ENCODE results near the gene SEPTIN12.

Gene SEPTIN12

DNA sequence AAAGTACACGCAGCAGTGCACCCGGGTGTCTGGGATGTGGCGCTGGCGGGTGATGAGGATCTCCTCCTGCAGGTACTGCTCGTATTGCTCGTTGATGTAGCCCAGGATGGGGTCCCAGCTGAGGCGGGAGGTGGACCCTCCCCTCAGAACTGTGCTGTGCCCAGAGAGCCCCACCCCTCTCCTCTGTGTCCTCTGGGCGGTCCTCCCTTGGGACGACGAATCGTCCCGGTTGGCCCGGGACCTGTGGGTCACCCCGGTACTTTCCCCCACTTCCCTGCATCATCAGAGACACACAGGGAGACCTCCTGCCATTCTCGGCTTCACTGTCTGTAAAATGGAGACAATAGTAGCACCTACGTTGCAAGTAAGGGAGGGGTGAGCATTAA, 4.2 kb downstream of the SEPTIN12 start:
- DNase-seq = no peak

DNA sequence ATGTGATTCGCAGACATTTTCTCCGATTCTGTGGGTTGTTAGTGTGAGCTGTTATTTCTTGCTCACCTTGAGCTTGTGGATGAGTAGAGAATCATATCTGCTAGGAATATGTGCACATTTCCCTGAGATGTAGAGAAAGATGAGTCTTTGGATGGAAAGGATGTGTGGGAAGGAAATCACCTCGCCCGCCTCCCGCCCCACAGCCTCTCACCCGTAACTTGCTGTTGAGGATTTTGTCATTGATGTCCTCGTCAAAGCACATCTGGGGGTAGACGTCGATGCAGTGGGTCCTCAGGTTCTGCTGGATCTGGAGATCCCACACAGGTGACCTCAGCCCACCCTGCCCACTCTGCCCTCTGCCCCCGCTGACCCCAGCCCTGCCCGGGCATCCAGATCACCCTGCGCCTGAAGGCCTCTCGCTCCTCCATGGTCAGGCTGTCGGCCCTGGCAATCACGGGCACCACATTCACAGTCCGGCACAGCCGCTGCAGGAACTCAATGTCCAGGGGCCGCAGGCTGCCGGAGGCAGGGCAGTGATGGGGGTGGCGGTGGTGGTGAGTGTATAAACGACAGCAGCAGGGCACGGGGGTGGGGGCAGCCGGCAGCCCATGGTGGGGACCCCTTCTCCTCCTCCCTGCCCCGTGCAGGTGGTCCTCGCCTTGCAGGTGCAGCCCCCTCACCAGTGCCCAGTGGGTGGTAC, 4.7 kb downstream of the SEPTIN12 start:
- no peak for DNase-seq

DNA sequence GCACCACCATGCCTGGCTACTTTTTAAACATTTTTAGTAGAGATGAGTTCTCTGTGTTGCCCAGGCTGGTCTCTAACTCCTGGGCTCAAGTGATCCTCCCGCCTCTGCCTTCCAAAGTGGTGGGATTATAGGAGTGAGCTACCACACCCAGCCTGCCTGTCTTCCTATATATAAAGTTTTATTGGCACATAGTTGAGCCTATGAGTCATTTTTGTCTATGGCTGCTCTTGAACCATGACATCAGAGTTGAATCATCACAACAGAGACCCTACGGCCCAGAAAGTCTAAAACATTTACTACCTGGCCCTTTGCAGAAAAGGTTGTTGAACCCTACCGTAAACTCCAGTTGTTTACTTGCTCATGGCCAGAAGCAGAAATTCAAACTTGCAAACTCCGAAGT, 7.9 kb downstream of the SEPTIN12 start:
- no peak for DNase-seq

GRCh38 chr16:4778050-4778392, 10.1 kb downstream of the SEPTIN12 start:
- DNase-seq = no peak

- no peak for DNase-seq
Measured at GRCh38 chr16:4777339-4778049, 10.7 kb downstream of the SEPTIN12 start.

DNA sequence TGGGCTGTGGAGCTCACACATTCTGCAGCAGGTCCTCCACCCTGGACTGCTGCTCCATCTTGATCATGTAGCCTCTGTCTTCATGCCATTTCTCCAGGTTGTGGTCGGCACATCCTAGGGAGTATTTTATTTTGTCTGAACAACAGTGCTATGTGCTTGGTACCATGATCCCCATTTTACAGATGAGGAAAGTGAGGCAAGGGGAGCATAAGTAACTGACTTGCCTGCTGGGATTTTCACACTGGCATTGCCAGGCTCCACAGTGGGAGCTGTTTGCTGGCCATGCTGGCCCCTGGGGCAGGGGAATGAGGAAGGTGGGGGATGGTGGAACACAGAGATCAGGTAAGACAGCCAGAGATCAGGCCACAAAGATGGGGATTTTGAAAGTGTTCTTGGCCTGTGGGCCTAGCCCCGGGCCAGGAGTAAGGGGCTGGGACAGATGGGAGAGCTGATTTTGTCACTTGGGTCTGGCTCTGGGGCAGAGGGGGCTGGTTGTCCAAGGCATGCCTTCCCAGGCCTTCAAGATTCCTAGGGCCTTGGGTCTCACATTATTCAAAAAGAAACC, 11.9 kb downstream of the SEPTIN12 start:
- DNase-seq = no peak

- no peak for DNase-seq
Measured at GRCh38 chr16:4775005-4775404, 13.1 kb downstream of the SEPTIN12 start.

GRCh38 chr16:4772351-4772750, 15.8 kb downstream of the SEPTIN12 start:
- no peak for DNase-seq

DNA sequence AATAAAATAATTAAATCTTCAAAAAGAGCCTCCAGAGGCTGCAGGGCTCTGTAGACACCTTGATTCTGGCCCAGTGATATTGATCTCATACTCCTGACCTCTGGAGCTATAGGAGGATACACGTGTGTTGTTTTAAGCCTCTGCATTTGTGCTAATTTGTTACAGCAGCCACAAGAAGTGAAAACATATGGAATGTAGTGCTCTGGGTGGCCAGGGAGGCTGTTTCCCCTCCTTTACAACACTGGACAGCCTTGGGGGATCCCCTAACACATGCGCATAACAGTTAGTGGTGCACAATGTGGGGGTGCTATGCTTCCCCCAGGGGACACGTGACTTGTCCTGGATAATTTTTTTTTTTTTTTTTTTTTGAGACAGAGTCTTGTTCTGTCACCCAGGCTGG, 16.5 kb downstream of the SEPTIN12 start:
- no peak for DNase-seq

DNA sequence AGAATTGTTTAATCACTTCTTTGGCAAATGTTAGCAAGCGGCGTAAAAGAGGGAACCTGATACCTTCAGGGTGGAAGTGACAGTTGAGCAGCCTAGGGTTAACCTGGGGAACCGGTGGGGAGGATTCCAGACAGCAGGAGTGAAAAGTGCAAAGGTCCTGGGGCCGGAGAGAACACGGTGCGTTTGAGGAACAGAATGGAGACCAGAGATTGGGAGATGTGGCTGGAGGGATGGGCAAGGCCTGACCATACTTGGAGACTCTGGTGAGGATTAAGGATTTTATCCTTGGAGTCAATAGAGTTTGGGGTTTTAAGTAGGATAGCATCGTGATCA, 18.9 kb downstream of the SEPTIN12 start:
- DNase-seq = no peak

- DNase-seq = peak; percentile 88
Measured at GRCh38 chr16:4768549-4769305, 19.4 kb downstream of the SEPTIN12 start.

GRCh38 chr16:4767872-4768548, 20.1 kb downstream of the SEPTIN12 start:
- no peak for DNase-seq

DNA sequence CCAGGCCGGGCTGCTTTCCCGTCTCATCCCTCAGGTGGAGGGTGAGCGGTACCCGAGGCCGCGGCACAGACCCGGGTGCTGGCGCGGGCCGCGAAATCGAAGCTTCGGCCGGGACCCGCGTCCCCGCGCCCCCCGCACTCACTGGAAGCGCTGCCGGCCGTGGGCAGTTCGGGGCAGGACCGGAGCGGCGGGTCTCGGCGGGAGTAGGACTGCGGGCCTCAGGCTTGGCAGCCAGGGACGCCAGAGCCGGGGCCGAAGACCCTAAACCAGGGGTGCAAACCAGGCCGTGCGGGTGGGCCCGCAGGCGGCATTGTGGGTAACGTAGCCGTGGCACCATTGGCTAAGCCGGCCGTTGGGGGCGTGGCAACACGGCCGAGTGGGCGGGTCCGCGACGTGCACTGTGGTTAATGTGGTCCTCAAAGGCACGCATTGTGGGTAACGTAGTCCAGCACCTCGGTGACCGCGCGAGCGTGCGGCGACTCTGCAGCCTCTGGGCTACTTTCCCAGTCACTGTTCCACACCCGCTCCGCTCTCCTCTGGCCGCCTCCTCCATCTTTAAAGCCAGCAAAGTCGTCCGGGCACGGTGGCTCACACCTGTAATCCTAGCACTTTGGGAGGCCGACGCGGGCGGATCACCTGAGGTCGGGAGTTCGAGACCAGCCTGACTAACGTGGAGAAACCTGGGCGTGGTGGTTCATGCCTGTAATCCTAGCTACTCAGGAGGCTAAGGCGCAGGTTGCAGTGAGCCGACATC, 21.1 kb downstream of the SEPTIN12 start, which contains the start of gene ZNF500:
TSS of gene ZNF500 (minus strand) at position 288 of the 754 bp plus-strand sequence. CDS start 1,184 bp downstream, outside the sequence.
- DNase-seq = peak; percentile 99

- no peak for DNase-seq
Measured at GRCh38 chr16:4765511-4766474, 22.4 kb downstream of the SEPTIN12 start.

DNA sequence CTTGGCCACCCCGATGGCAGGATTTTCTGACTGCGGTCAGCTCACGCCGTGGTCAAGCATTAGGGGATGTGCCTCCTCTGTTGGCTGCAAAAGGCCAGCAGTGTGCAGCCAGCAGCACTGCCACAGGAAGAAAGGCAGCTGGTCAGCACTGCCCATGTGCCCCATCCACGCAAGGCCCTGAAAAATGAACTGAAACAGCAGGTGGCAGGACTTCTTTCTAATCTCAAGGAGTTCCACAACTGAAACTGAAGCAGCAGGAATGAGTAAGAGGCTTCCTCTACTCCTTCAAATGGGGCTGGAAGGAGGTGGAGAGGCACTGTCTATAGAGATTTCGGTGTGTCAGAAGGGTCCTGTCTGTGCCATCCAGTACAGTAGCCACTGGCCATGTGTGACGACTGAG, 24.4 kb downstream of the SEPTIN12 start:
- DNase-seq = no peak

- DNase-seq = no peak
Measured at GRCh38 chr16:4762205-4762604, 25.9 kb downstream of the SEPTIN12 start.

- no peak for DNase-seq
Measured at GRCh38 chr16:4760221-4760910, 27.8 kb downstream of the SEPTIN12 start.

GRCh38 chr16:4755687-4756086, 32.5 kb downstream of the SEPTIN12 start:
- no peak for DNase-seq

GRCh38 chr16:4754865-4755264, 33.3 kb downstream of the SEPTIN12 start:
- DNase-seq = no peak

GRCh38 chr16:4753227-4753626, 34.9 kb downstream of the SEPTIN12 start:
- no peak for DNase-seq

Data from activated naive CD4-positive, alpha-beta T cell treated with anti-CD3 and anti-CD28 coated beads, Interleukin-2, amount 50 U/mL, for 16 hours (primary cell).